Activated CD4-positive, alpha-beta T cell treated with anti-CD3 and anti-CD28 coated beads, Interleukin-2, amount 50 U/mL, for 16 hours (primary cell): ENCODE results near the gene BICDL2.
"Not testable (repeated sequence)": the region's sequence is repeated elsewhere in the genome, so short reads cannot be mapped to it uniquely, and the experiment has no call there.

ENCODE experiments used
- DNase-seq: peaks from one replicate; pipeline ENCODE4 v3.0.0-alpha.2; 2020

The BICDL2 gene

GRCh38 chr16:3036726-3037315 is at the start of gene BICDL2:
BICDL2 (minus strand) TSS chr16:3036944; CDS start chr16:3035496, 1,448 bp downstream.
- no peak for DNase-seq

- no peak for DNase-seq
Observed at GRCh38 chr16:3085868-3086595, 49.3 kb upstream of the BICDL2 start.

GRCh38 chr16:3084969-3085670 is 48.4 kb upstream of the BICDL2 start:
- no peak for DNase-seq

- DNase-seq = no peak
Observed at GRCh38 chr16:3084491-3084890, 47.7 kb upstream of the BICDL2 start.

GRCh38 chr16:3083408-3083807 is 46.7 kb upstream of the BICDL2 start:
- not testable (repeated sequence) for DNase-seq

- not testable (repeated sequence) for DNase-seq
Observed at GRCh38 chr16:3081957-3082356, 45.2 kb upstream of the BICDL2 start.

GRCh38 chr16:3080024-3080423 is 43.3 kb upstream of the BICDL2 start:
- DNase-seq = no peak

- DNase-seq = no peak
Observed at GRCh38 chr16:3076577-3076976, 39.8 kb upstream of the BICDL2 start.

GRCh38 chr16:3075946-3076345 is 39.2 kb upstream of the BICDL2 start:
- DNase-seq = not testable (repeated sequence)

GRCh38 chr16:3075523-3075915 is 38.8 kb upstream of the BICDL2 start:
- peak; percentile 43 for DNase-seq

- peak; percentile 97 for DNase-seq
Observed at GRCh38 chr16:3074860-3075522, 38.2 kb upstream of the BICDL2 start.

GRCh38 chr16:3073448-3073847 is 36.7 kb upstream of the BICDL2 start:
- no peak for DNase-seq

- not testable (repeated sequence) for DNase-seq
Observed at GRCh38 chr16:3072576-3073263, 36.0 kb upstream of the BICDL2 start.

- DNase-seq = peak; percentile 74
Observed at GRCh38 chr16:3072148-3072547, 35.4 kb upstream of the BICDL2 start.

GRCh38 chr16:3071655-3072054 is 34.9 kb upstream of the BICDL2 start:
- no peak for DNase-seq

- peak; percentile 47 for DNase-seq
Observed at GRCh38 chr16:3070608-3071111, 33.9 kb upstream of the BICDL2 start.

- not testable (repeated sequence) for DNase-seq
Observed at GRCh38 chr16:3069146-3069545, 32.4 kb upstream of the BICDL2 start.

- no peak for DNase-seq
Observed at GRCh38 chr16:3068487-3068886, 31.7 kb upstream of the BICDL2 start.

- DNase-seq = no peak
Observed at GRCh38 chr16:3066440-3066748, 29.6 kb upstream of the BICDL2 start.

- DNase-seq = no peak
Observed at GRCh38 chr16:3065742-3066439, 29.1 kb upstream of the BICDL2 start.

GRCh38 chr16:3065069-3065741 is 28.5 kb upstream of the BICDL2 start, which contains the start of gene IL32:
IL32 (plus strand) TSS chr16:3065640; CDS start chr16:3065812, 172 bp downstream.
- peak; percentile 88 for DNase-seq
